H1 (cell line): ENCODE data around the gene NUTM1. TPM values are rescaled to one million over a fixed set of nuclear protein-coding genes. Genes with fewer than 3 reads are reported as not detected.

Experiments
- CTCF ChIA-PET: fragments of 300-600 bp; sonication (Branson Sonifier 250); formaldehyde crosslinking; loops from one replicate; lab custom pipeline; 2021; ENCODE audit not compliant: partially characterized antibody; lab: Charles Lee
- POLR2A ChIA-PET: fragments of 300-600 bp; sonication (Branson Sonifier 250); formaldehyde crosslinking; loops from one replicate; lab custom pipeline; 2021; ENCODE audit warnings: inconsistent platforms; ENCODE audit not compliant: partially characterized antibody; lab: Charles Lee
- DNase-seq, 2 experiments: peaks; one replicate each; pipeline versions ENCODE4 v3.0.0 to v3.0.0-alpha.2; 2010 to 2022; ENCODE audit warnings: low spot score in 2 of 2, low read depth in 1 of 2, mixed read lengths in 1 of 2
- FAIRE-seq: peaks from 2 replicates; lab custom pipeline; 2011; peaks lifted over from hg19 to GRCh38; lab: Jason Lieb, UNC
- H2AFZ ChIP-seq: 2 replicates; pipeline ENCODE4 v1.8.1; 2012; ENCODE audit warnings: low read length, inconsistent platforms
- H2AK5ac ChIP-seq: 2 replicates; pipeline ENCODE4 v1.6.1; 2013; ENCODE audit warnings: low read depth, low read length
- H2BK120ac ChIP-seq: replicated peaks from 2 replicates; pipeline ENCODE3; 2013; ENCODE audit warnings: low read depth, low read length, inconsistent platforms
- H2BK12ac ChIP-seq: 2 replicates; pipeline ENCODE4 v1.6.1; 2013; ENCODE audit warnings: low read depth, low read length
- H2BK15ac ChIP-seq: 2 replicates; pipeline ENCODE4 v1.6.1; 2013; ENCODE audit warnings: low read length
- H2BK20ac ChIP-seq: 2 replicates; pipeline ENCODE4 v1.6.1; 2013; ENCODE audit warnings: low read length
- H2BK5ac ChIP-seq: 2 replicates; pipeline ENCODE4 v1.6.1; 2013; ENCODE audit warnings: low read depth, low read length
- H3K14ac ChIP-seq: 2 replicates; pipeline ENCODE4 v1.6.1; 2013; ENCODE audit warnings: inconsistent platforms; ENCODE audit not compliant: insufficient read length
- H3K18ac ChIP-seq: 2 replicates; pipeline ENCODE4 v1.6.1; 2013; ENCODE audit warnings: low read length; ENCODE audit errors: extremely low read depth
- H3K23ac ChIP-seq: 2 replicates; pipeline ENCODE4 v1.6.1; 2013; ENCODE audit warnings: inconsistent platforms; ENCODE audit not compliant: insufficient read length
- H3K23me2 ChIP-seq: 2 replicates; pipeline ENCODE4 v1.6.1; 2013; ENCODE audit warnings: low read depth, low read length
- H3K27ac ChIP-seq: 2 replicates; pipeline ENCODE4 v1.6.1; 2011; ENCODE audit warnings: low read depth, low read length, inconsistent platforms
- H3K27me3 ChIP-seq, 4 experiments: replicated peaks in 1 of 4; 1 replicate in 1 of 4; 2 replicates in 3 of 4; pipeline versions ENCODE4 v1.6.1 to v1.8.1; 2011 to 2013; ENCODE audit warnings: low read length in 3 of 4, mild to moderate bottlenecking in 3 of 4, inconsistent platforms in 2 of 4, mixed read lengths in 2 of 4, moderate library complexity in 1 of 4; ENCODE audit not compliant: control insufficient read depth in 3 of 4, insufficient read depth in 3 of 4; ENCODE audit errors: extremely low read depth in 1 of 4
- H3K36me3 ChIP-seq, 4 experiments: 2 replicates each; pipeline versions ENCODE4 v1.6.1 to v1.8.1; 2011 to 2013; ENCODE audit warnings: mild to moderate bottlenecking in 4 of 4, low read length in 3 of 4, moderate library complexity in 2 of 4, control low read depth in 1 of 4, inconsistent platforms in 1 of 4; ENCODE audit not compliant: insufficient read depth in 4 of 4, control insufficient read depth in 2 of 4
- H3K4ac ChIP-seq: replicated peaks from 2 replicates; pipeline ENCODE3; 2013; ENCODE audit warnings: low read length, low read depth, mixed read lengths, inconsistent platforms; ENCODE audit not compliant: insufficient read length
- H3K4me1 ChIP-seq, 4 experiments: replicated peaks in 1 of 4; 1 replicate in 1 of 4; 2 replicates in 3 of 4; pipeline versions ENCODE4 v1.6.1 to v1.8.1; 2011 to 2013; ENCODE audit warnings: low read length in 3 of 4, inconsistent platforms in 2 of 4, mixed read lengths in 1 of 4; ENCODE audit not compliant: insufficient read depth in 4 of 4, control insufficient read depth in 3 of 4
- H3K4me2 ChIP-seq, 2 experiments: 2 replicates each; pipeline versions ENCODE4 v1.6.1 to v1.8.1; 2011 to 2013; ENCODE audit warnings: low read depth in 2 of 2, low read length in 2 of 2, control low read depth in 1 of 2, inconsistent platforms in 1 of 2, mild to moderate bottlenecking in 1 of 2; ENCODE audit not compliant: insufficient read depth in 1 of 2
- H3K4me3 ChIP-seq, 4 experiments: fragments of 200-600, 300-600 bp in 1 of 4; sonication (generic), shearing (Covaris generic), sonication (Bioruptor Twin) in 1 of 4; 2 replicates each; pipeline versions ENCODE4 v1.5.1 to v1.8.1; 2011 to 2016; ENCODE audit warnings: low read length in 4 of 4, low read depth in 3 of 4, control low read depth in 2 of 4, inconsistent platforms in 2 of 4, mild to moderate bottlenecking in 2 of 4, mixed read lengths in 1 of 4, moderate library complexity in 1 of 4; ENCODE audit not compliant: insufficient read depth in 2 of 4; ENCODE audit errors: extremely low read depth in 1 of 4
- H3K56ac ChIP-seq: replicated peaks from 2 replicates; pipeline ENCODE3; 2013; ENCODE audit warnings: low read depth, mild to moderate bottlenecking, mixed read lengths, low read length, inconsistent platforms; ENCODE audit not compliant: insufficient read length
- H3K79me1 ChIP-seq: 2 replicates; pipeline ENCODE4 v1.6.1; 2013; ENCODE audit warnings: low read depth, low read length, control low read depth
- H3K79me2 ChIP-seq, 2 experiments: 2 replicates each; pipeline versions ENCODE4 v1.6.1 to v1.8.1; 2012 to 2013; ENCODE audit warnings: low read length in 2 of 2, mild to moderate bottlenecking in 2 of 2, inconsistent platforms in 1 of 2; ENCODE audit not compliant: insufficient read depth in 2 of 2, control insufficient read depth in 1 of 2
- H3K9ac ChIP-seq, 4 experiments: replicated peaks in 1 of 4; 1 replicate in 1 of 4; 2 replicates in 3 of 4; pipeline versions ENCODE4 v1.6.1 to v1.8.1; 2011 to 2013; ENCODE audit warnings: low read depth in 3 of 4, low read length in 3 of 4, control low read depth in 2 of 4, mild to moderate bottlenecking in 2 of 4, moderate library complexity in 2 of 4, inconsistent platforms in 1 of 4; ENCODE audit errors: extremely low read depth in 1 of 4
- H3K9me3 ChIP-seq, 2 experiments: 2 replicates each; pipeline versions ENCODE4 v1.6.1 to v1.8.1; 2012 to 2013; ENCODE audit warnings: mild to moderate bottlenecking in 2 of 2, moderate library complexity in 2 of 2, control low read depth in 1 of 2, inconsistent platforms in 1 of 2, low read depth in 1 of 2, low read length in 1 of 2, mixed read lengths in 1 of 2; ENCODE audit not compliant: insufficient read depth in 2 of 2
- H4K20me1 ChIP-seq, 2 experiments: replicated peaks in 1 of 2; 2 replicates each; pipeline versions ENCODE3 to v1.8.1; 2011 to 2013; ENCODE audit warnings: inconsistent platforms in 2 of 2, low read length in 2 of 2, mild to moderate bottlenecking in 1 of 2; ENCODE audit not compliant: insufficient read depth in 2 of 2, control insufficient read depth in 1 of 2
- H4K5ac ChIP-seq: 2 replicates; pipeline ENCODE4 v1.6.1; 2013; ENCODE audit warnings: low read length, low read depth, mixed read lengths, inconsistent platforms; ENCODE audit not compliant: insufficient read length
- H4K8ac ChIP-seq: 2 replicates; pipeline ENCODE4 v1.8.0; 2013; ENCODE audit warnings: mild to moderate bottlenecking, moderate library complexity, low read length, inconsistent platforms; ENCODE audit not compliant: insufficient read depth; ENCODE audit errors: extremely low read depth
- H4K91ac ChIP-seq: replicated peaks from 2 replicates; pipeline ENCODE3; 2013; ENCODE audit warnings: low read length, mixed read lengths, inconsistent platforms; ENCODE audit not compliant: insufficient read length
- CTBP2 ChIP-seq: IDR thresholded peaks from 2 replicates; pipeline ENCODE4 v1.7.0; 2011; ENCODE audit warnings: borderline replicate concordance, mild to moderate bottlenecking, moderate library complexity, mixed read lengths, low read length; ENCODE audit not compliant: insufficient read depth, insufficient read length
- HDAC6 ChIP-seq: IDR thresholded peaks from one replicate; pipeline ENCODE4 v1.7.1; 2012; ENCODE audit warnings: low read depth, mild to moderate bottlenecking, inconsistent platforms, low read length, moderate library complexity
- POLR2A ChIP-seq, 2 experiments: IDR thresholded peaks; 1 replicate in 1 of 2; 2 replicates in 1 of 2; pipeline ENCODE4 v1.6.1; 2011; ENCODE audit warnings: low read depth in 2 of 2, low read length in 2 of 2, mild to moderate bottlenecking in 2 of 2; ENCODE audit errors: control extremely low read depth in 1 of 2
- SP4 ChIP-seq: IDR thresholded peaks from 2 replicates; pipeline ENCODE4 v1.6.1; 2012; ENCODE audit warnings: low read length, inconsistent platforms
- SUZ12 ChIP-seq: fragments of 200-600 bp; sonication (generic); IDR thresholded peaks from 2 replicates; pipeline ENCODE4 v1.6.1; 2012; ENCODE audit warnings: mild to moderate bottlenecking, inconsistent platforms, low read length, moderate library complexity, mixed read lengths
- TAF1 ChIP-seq: IDR thresholded peaks from 2 replicates; pipeline ENCODE4 v1.6.1; 2011; ENCODE audit warnings: mild to moderate bottlenecking, low read depth, low read length
- TAF7 ChIP-seq: optimal IDR thresholded peaks from 2 replicates; pipeline ENCODE3; 2011; ENCODE audit warnings: low read depth, mild to moderate bottlenecking, inconsistent platforms, low read length, moderate library complexity, borderline replicate concordance
- WGBS, 2 experiments: shearing (Covaris generic) in 1 of 2; methylation state at CpG; one replicate each; pipeline versions ENCODE4 v1.1.6 to v1.1.7; 2013 to 2015; ENCODE audit warnings: low lambda C conversion rate in 2 of 2, mixed read lengths in 2 of 2, inconsistent platforms in 1 of 2, low coverage in 1 of 2, missing lambda C conversion rate in 1 of 2; ENCODE audit not compliant: insufficient replicate concordance in 2 of 2, insufficient coverage in 1 of 2, insufficient read length in 1 of 2; ENCODE audit errors: extremely low coverage in 1 of 2, missing lambda C conversion rate in 1 of 2; 5-methylcytosine and 5-hydroxymethylcytosine counted together
- polyA plus RNA-seq, 7 experiments: library from polyadenylated mRNA; depleted of rRNA in 3 of 7; stranded (reverse) in 5 of 7; unstranded in 2 of 7; fragments of >200 nt in 5 of 7; fragments of 200-250 nt in 2 of 7; gene quantifications; 1 replicate in 5 of 7; 2 replicates in 1 of 7; 4 replicates in 1 of 7; pipeline versions ENCODE4 v1.2.1 to v1.2.3, GENCODE V29; 2011 to 2013; ENCODE audit warnings: missing spikeins in 2 of 7, mixed read lengths in 2 of 7
- total RNA-seq: library from RNA; stranded (reverse); fragmentation: NEBNext Ultra II Directional; extraction: Animal tissue kit (Norgen Biotek cat#: 25700); gene quantifications from 2 replicates; pipeline ENCODE4 v1.2.1, GENCODE V29; 2021

NUTM1 gene
- total and polyA plus RNA-seq, 2 of the 8 experiments (the other 6 are each of a cell fraction or from before 2014, with no cell fraction given): 0.39 to 0.60 TPM

DNA sequence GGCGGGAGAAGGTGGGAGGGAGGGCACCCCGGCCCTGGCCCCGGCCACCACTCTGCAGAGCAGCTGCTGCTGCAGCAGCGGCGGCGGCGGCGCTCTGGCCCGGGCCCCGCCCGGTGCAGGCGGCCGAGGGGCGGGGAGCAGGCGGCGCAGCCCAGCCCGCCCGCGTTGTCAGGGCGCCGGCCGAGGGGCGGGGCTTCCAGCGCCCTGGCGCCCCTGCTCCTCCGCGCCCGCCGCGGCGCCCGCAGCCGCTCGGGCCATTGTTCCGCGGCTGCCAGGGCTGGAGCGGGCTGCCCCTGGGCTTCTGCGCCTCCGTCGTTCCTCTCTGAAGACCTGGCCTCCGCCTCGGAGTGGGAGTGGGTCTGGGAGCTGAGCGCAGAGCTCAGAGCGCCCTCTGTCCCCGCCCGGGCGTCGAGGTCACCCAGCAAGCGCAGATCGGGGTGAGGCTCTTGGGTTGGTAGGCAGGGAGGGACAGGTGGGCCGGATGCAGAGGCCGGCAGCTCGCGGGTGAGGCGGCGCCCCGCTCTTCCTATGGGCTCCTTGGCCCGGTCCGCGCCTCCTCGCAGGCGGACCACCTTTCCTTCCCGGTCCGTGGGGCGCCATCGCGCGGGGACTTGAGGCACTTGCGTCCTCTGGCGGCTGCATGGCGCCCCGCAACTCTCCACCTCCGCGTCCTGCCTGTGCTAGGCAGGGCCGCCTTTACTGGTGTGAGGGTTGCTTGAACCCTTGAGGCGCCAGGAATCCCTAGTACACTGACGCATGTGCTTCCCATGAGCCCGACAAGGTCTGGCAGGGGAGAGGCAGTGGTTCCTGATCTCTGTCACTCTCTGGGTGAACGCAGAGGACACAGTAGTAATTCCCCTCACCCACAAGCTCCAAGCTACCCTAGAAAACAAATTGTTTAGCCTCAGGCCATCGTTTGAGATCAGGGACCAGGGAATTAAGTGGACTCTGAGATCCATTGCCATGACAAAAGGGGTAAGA, 24.3 kb downstream of the NUTM1 start, which contains the start of gene LPCAT4:
LPCAT4 (minus strand) TSS at position 96 of the 981 bp plus-strand sequence. CDS start 96 bp downstream, outside the sequence.
- no peaks in the 10 kb centered on the region for H3K27me3 ChIP-seq
- H3K4ac ChIP-seq: peak within 1 kb of the TSS; percentile 97
- H2BK120ac ChIP-seq: peak within 1 kb of the TSS; percentile 69
- no peak within 1 kb of the TSS for H3K14ac ChIP-seq
- H3K4me1 ChIP-seq: peaks cover 5 to 12% (median 7%) of the 10 kb centered on the region in 4 experiments
- H3K23ac ChIP-seq: no peak within 1 kb of the TSS
- H3K79me1 ChIP-seq: peaks cover 14% of the 10 kb centered on the region
- H2AFZ ChIP-seq: peak within 1 kb of the TSS; percentile 67; the same call in 1 of the 2 replicates
- no peak within 1 kb of the TSS for H2AK5ac ChIP-seq
- peak within 1 kb of the TSS; percentile 75; the same call in 1 of the 2 replicates for H2BK15ac ChIP-seq
- H3K9me3 ChIP-seq: no peaks in the 10 kb centered on the region
- peak within 1 kb of the TSS; percentile 85 for H4K91ac ChIP-seq
- no peak for FAIRE-seq
- POLR2A ChIA-PET: interaction anchor here (1.0 to 4.2 kb wide), 9 partner anchors 10 to 266 kb away, joined by 3 to 35 read pairs (median 12); partner anchors contain the start of genes EMC4, EMC7, KATNBL1 and NOP10
- peaks cover 4% of the 10 kb centered on the region; the same call in 1 of the 2 replicates for H3K23me2 ChIP-seq
- H4K5ac ChIP-seq: peak within 1 kb of the TSS; percentile 89
- peak within 1 kb of the TSS; percentile 98 for H3K56ac ChIP-seq
- DNase-seq: peak; percentile 59 to 87
- CTCF ChIA-PET: interaction anchor here (0.6 to 2.8 kb wide), 14 partner anchors 9 to 273 kb away, joined by 3 to 29 read pairs (median 4); partner anchors contain the start of genes GOLGA8B, NOP10, NUTM1 and SLC12A6
- H3K4me3 ChIP-seq: peak within 1 kb of the TSS; percentile 71 to 96 (median 84)
- peaks cover 7 to 8% of the 10 kb centered on the region in 2 experiments for H4K20me1 ChIP-seq
- peaks cover 0 to 9% (median 4%) of the 10 kb centered on the region in 4 experiments; a peak in 4 of 8 replicates for H3K36me3 ChIP-seq
- peak within 1 kb of the TSS; percentile 93 for H2BK5ac ChIP-seq
- H4K8ac ChIP-seq: peak within 1 kb of the TSS; percentile 97
- peaks cover 4 to 21% of the 10 kb centered on the region in 2 experiments; a peak in 3 of 4 replicates for H3K79me2 ChIP-seq
- H2BK12ac ChIP-seq: peak within 1 kb of the TSS; percentile 52
- H2BK20ac ChIP-seq: no peak within 1 kb of the TSS
- H3K27ac ChIP-seq: peak within 1 kb of the TSS; percentile 97
- peak within 1 kb of the TSS; percentile 62 to 92 (median 81) for H3K9ac ChIP-seq
- peak within 1 kb of the TSS; percentile 97 for H3K18ac ChIP-seq
- peak within 1 kb of the TSS; percentile 26 to 93 for H3K4me2 ChIP-seq
- WGBS, 2 experiments: 1% methylated on average over 43 of the region's 80 CpGs; no CpG with 5 or more reads in 1 of the 2 experiments
- peak; percentile 74 for TF ChIP-seq TAF7
- TF ChIP-seq SP4: no peak
- TF ChIP-seq HDAC6: no peak
- TF ChIP-seq CTBP2: peak; percentile 36
- peak; percentile 82 to 93 for TF ChIP-seq POLR2A (IDR thresholded peaks at IDR 0.05; ENCODE audit: control extremely low read depth in 1 of 2, low read depth in 2 of 2, low read length in 2 of 2)
- TF ChIP-seq TAF1: peak; percentile 92
- no peak for TF ChIP-seq SUZ12
